GM12878 (cell line): Measurements from ENCODE around the gene EPB41L4B. TPM values are rescaled to one million over a fixed set of nuclear protein-coding genes. Genes with fewer than 3 reads are reported as not detected.

ENCODE experiments used
- ATAC-seq: fragments of 200-7000 bp; cut with Tn5 transposase; 3 replicates; pipeline ENCODE4 v1.9.1; 2020; ENCODE audit warnings: mild to moderate bottlenecking, moderate library complexity
- BruUV-seq: library from RNA; stranded (reverse); fragments of 400-500 nt; replicated peaks from 2 replicates; lab custom pipeline; 2021; lab: Mats Ljungman, UMichigan
- CTCF ChIA-PET: fragments of 300-600 bp; sonication (Branson Sonifier 250); formaldehyde crosslinking; extraction: SDS; loops from one replicate; lab custom pipeline; 2021; ENCODE audit warnings: inconsistent platforms; lab: Yijun Ruan, JAX
- POLR2A ChIA-PET: fragments of 350-600 bp; formaldehyde crosslinking; extraction: SDS; loops from one replicate; lab custom pipeline; 2021; ENCODE audit warnings: inconsistent platforms; lab: Charles Lee
- RAD21 ChIA-PET: fragments of 300-600 bp; sonication (Branson Sonifier 250); formaldehyde crosslinking; loops from one replicate; lab custom pipeline; 2023; ENCODE audit warnings: antibody characterized with exemption; ENCODE audit not compliant: unreplicated experiment; lab: Charles Lee
- SMC1A ChIA-PET: fragments of 300-600 bp; sonication (Branson Sonifier 250); formaldehyde crosslinking; loops from one replicate; lab custom pipeline; 2023; ENCODE audit not compliant: unreplicated experiment, uncharacterized antibody; lab: Charles Lee
- DNase-seq: peaks from one replicate; pipeline ENCODE4 v3.0.0-alpha.2; 2011; ENCODE audit warnings: low read depth, low spot score
- FAIRE-seq: peaks from 3 replicates; lab custom pipeline; 2011; peaks lifted over from hg19 to GRCh38; lab: Jason Lieb, UNC
- H2AFZ ChIP-seq: 2 replicates; pipeline ENCODE4 v1.6.0; 2011; ENCODE audit warnings: low read depth, low read length, control low read depth; ENCODE audit not compliant: control insufficient read depth
- H3K27ac ChIP-seq: 2 replicates; pipeline ENCODE4 v1.5.1; 2011; ENCODE audit warnings: control low read depth; ENCODE audit not compliant: control insufficient read depth, insufficient read depth
- H3K27me3 ChIP-seq, 2 experiments: replicated peaks in 1 of 2; 2 replicates each; pipeline versions ENCODE4 v1.6.0 to v1.6.1; 2011; ENCODE audit warnings: low read length in 1 of 2; ENCODE audit not compliant: control insufficient read depth in 2 of 2, insufficient read depth in 2 of 2
- H3K36me3 ChIP-seq, 2 experiments: 2 replicates each; pipeline ENCODE4 v1.5.1; 2011; ENCODE audit warnings: low read length in 1 of 2; ENCODE audit not compliant: control insufficient read depth in 2 of 2, insufficient read depth in 2 of 2
- H3K4me1 ChIP-seq: 2 replicates; pipeline ENCODE4 v1.6.1; 2011; ENCODE audit warnings: mild to moderate bottlenecking, low read length, moderate library complexity, mixed read lengths; ENCODE audit not compliant: control insufficient read depth, insufficient read depth
- H3K4me2 ChIP-seq: 2 replicates; pipeline ENCODE4 v1.6.0; 2011; ENCODE audit warnings: control low read depth; ENCODE audit not compliant: control insufficient read depth, insufficient read depth
- H3K4me3 ChIP-seq: fragments of 200-600 bp; sonication (generic); 2 replicates; pipeline ENCODE4 v1.5.1; 2016
- H3K79me2 ChIP-seq: 2 replicates; pipeline ENCODE4 v1.6.0; 2011; ENCODE audit warnings: low read length; ENCODE audit not compliant: control insufficient read depth, insufficient read depth
- H3K9ac ChIP-seq: 2 replicates; pipeline ENCODE4 v1.8.0; 2011; ENCODE audit warnings: low read length, control low read depth, mixed read lengths; ENCODE audit not compliant: control insufficient read depth, insufficient read depth
- H3K9me3 ChIP-seq: replicated peaks from 3 replicates; pipeline ENCODE4 v1.5.1; 2011; ENCODE audit warnings: mild to moderate bottlenecking, low read length; ENCODE audit not compliant: control insufficient read depth, insufficient read depth
- H4K20me1 ChIP-seq: 2 replicates; pipeline ENCODE4 v1.6.0; 2011; ENCODE audit not compliant: control insufficient read depth, insufficient read depth
- ATF7 ChIP-seq: fragments of 450-650 bp; IDR thresholded peaks from 2 replicates; pipeline ENCODE4 v1.6.1; 2016; ENCODE audit warnings: low read depth, mild to moderate bottlenecking
- BMI1 ChIP-seq: fragments of 450-650 bp; IDR thresholded peaks from 2 replicates; pipeline ENCODE4 v1.6.1; 2016; ENCODE audit warnings: mild to moderate bottlenecking, moderate library complexity, borderline replicate concordance
- IKZF1 ChIP-seq: fragments of 450-650 bp; conservative IDR thresholded peaks from 2 replicates; pipeline ENCODE4 v1.6.1; 2017; ENCODE audit warnings: antibody characterized with exemption, mild to moderate bottlenecking
- NR2C2 ChIP-seq: IDR thresholded peaks from 2 replicates; pipeline ENCODE4 v1.6.1; 2011; ENCODE audit warnings: borderline replicate concordance, low read depth; ENCODE audit not compliant: control insufficient read depth, insufficient read length
- RAD51 ChIP-seq: fragments of 450-650 bp; IDR thresholded peaks from 2 replicates; pipeline ENCODE4 v1.6.1; 2016; ENCODE audit warnings: moderate library complexity, mild to moderate bottlenecking, inconsistent platforms
- SKIL ChIP-seq: fragments of 450-650 bp; IDR thresholded peaks from 2 replicates; pipeline ENCODE4 v1.6.1; 2017; ENCODE audit warnings: mild to moderate bottlenecking, low read depth, inconsistent platforms; ENCODE audit not compliant: poor library complexity, severe bottlenecking
- SP1 ChIP-seq: IDR thresholded peaks from one replicate; pipeline ENCODE4 v1.6.1; 2011; ENCODE audit warnings: low read depth, low read length
- WGBS: methylation state at CpG from one replicate; pipeline ENCODE4 v1.1.6; 2016; ENCODE audit warnings: low lambda C conversion rate; ENCODE audit not compliant: insufficient replicate concordance, insufficient coverage; ENCODE audit errors: missing lambda C conversion rate; 5-methylcytosine and 5-hydroxymethylcytosine counted together
- in situ Hi-C: fragments of 300-500 bp; cut with MboI; formaldehyde crosslinking; loops from 9 replicates; pipeline ENCODE4 v1.14.3; 2018; ENCODE audit warnings: mixed read lengths
- intact Hi-C: fragments of 100-400 bp; cut with micrococcal nuclease; formaldehyde crosslinking; loops from one replicate; pipeline ENCODE4 v1.14.2; 2022; ENCODE audit not compliant: unreplicated experiment
- polyA plus RNA-seq, 11 experiments: library from polyadenylated mRNA; depleted of rRNA in 4 of 11; unstranded in 6 of 11; stranded (reverse) in 5 of 11; fragments of >200 nt; fragmentation: Nextera tagmentation in 4 of 11; fragmentation: Illumina TruSeq in 1 of 11; extraction: Ambion mirVana in 4 of 11; extraction: Trizol in 1 of 11; gene quantifications; 1 replicate in 1 of 11; 2 replicates in 10 of 11; pipeline versions ENCODE4 v1.2.1 to v1.2.3, GENCODE V29; 2011 to 2016; ENCODE audit warnings: inconsistent platforms in 2 of 11, missing spikeins in 2 of 11, low read depth in 1 of 11
- total RNA-seq, 4 experiments: library from RNA; depleted of rRNA in 3 of 4; stranded (reverse); fragments of >200 nt in 3 of 4; fragmentation: Illumina TruSeq in 1 of 4; extraction: Trizol in 1 of 4; gene quantifications; 2 replicates each; pipeline versions ENCODE4 v1.2.1 to v1.2.3, GENCODE V29; 2013 to 2021

Gene EPB41L4B
- total and polyA plus RNA-seq, 10 of the 15 experiments (the other 5 are each of a cell fraction or from before 2014, with no cell fraction given): 0.04 to 0.75 (median 0.13) TPM; not detected in 1

- TF ChIP-seq BMI1: no peak
- no peak for TF ChIP-seq SKIL
- no peak for TF ChIP-seq NR2C2
Measured at GRCh38 chr9:109139851-109140250, 181.0 kb downstream of the EPB41L4B start (continued).

- BruUV-seq: no TSS peak
- ChIA-PET CTCF (no interaction called here), POLR2A (no interaction called here), SMC1A (no interaction called here), RAD21 (no interaction called here)
- TF ChIP-seq SP1: no peak
- TF ChIP-seq RAD51: no peak
- no peak for TF ChIP-seq IKZF1
- TF ChIP-seq ATF7: no peak
- H3K9me3 ChIP-seq: no peaks in the 10 kb centered on the region
- H3K4me3 ChIP-seq: no peak overlapping the region
- no peaks in the 10 kb centered on the region for H3K36me3 ChIP-seq
- no peaks in the 10 kb centered on the region for H3K79me2 ChIP-seq
- no peak overlapping the region for H3K9ac ChIP-seq
- WGBS: 62% methylated on average over 2 of the region's 2 CpGs
- DNase-seq (no peak), FAIRE-seq (no peak), ATAC-seq (no peak)
- in situ Hi-C loops (no loop called here), intact Hi-C loops (no loop called here)
- no peak overlapping the region for H3K27ac ChIP-seq
- no peak overlapping the region for H3K4me2 ChIP-seq
- no peak overlapping the region for H2AFZ ChIP-seq
- H3K4me1 ChIP-seq: no peaks in the 10 kb centered on the region
- H4K20me1 ChIP-seq: no peaks in the 10 kb centered on the region
- H3K27me3 ChIP-seq: no peaks in the 10 kb centered on the region
Measured at GRCh38 chr9:109138421-109138820, 182.4 kb downstream of the EPB41L4B start.
